K562 (cell line): Measurements from ENCODE around the gene SECISBP2. TPM values are rescaled to one million over a fixed set of nuclear protein-coding genes. Genes with fewer than 3 reads are reported as not detected.

ENCODE experiments used
- ATAC-seq: fragments of 200-7000 bp; cut with Tn5 transposase; 3 replicates; pipeline ENCODE4 v1.9.1; 2020; ENCODE audit warnings: moderate library complexity
- BruUV-seq: library from RNA; stranded (reverse); fragments of 400-500 nt; replicated peaks from 2 replicates; lab custom pipeline; 2021; lab: Mats Ljungman, UMichigan
- CTCF ChIA-PET: fragments of 300-600 bp; formaldehyde crosslinking; extraction: SDS; loops from one replicate; lab custom pipeline; 2021; ENCODE audit warnings: low intra/inter-chr PET ratio; lab: Yijun Ruan, JAX
- POLR2A ChIA-PET: fragments of 300-600, 350-650 bp; sonication (Branson Sonifier 250); formaldehyde crosslinking; extraction: SDS; loops from one replicate; lab custom pipeline; 2021; ENCODE audit warnings: antibody characterized with exemption, inconsistent platforms; lab: Yijun Ruan, JAX
- DNase-seq, 4 experiments: peaks; one replicate each; pipeline versions ENCODE4 v3.0.0 to v3.0.0-alpha.2; 2011 to 2018; ENCODE audit warnings: low spot score in 3 of 4, mixed read lengths in 3 of 4; ENCODE audit errors: extremely low read depth in 1 of 4
- FAIRE-seq: peaks from 2 replicates; lab custom pipeline; 2011; peaks lifted over from hg19 to GRCh38; lab: Jason Lieb, UNC
- H2AFZ ChIP-seq: 2 replicates; pipeline ENCODE4 v1.6.0; 2011; ENCODE audit warnings: low read depth, low read length, control low read depth, inconsistent platforms
- H3K27ac ChIP-seq: fragments of 200-600 bp; 3 replicates; pipeline ENCODE4 v1.8.0; 2011; ENCODE audit warnings: low read depth, mild to moderate bottlenecking, control low read depth, inconsistent platforms, low read length, moderate library complexity, mixed read lengths; ENCODE audit errors: extremely low read depth
- H3K27me3 ChIP-seq, 2 experiments: fragments of 300-600 bp in 1 of 2; 2 replicates in 1 of 2; 3 replicates in 1 of 2; pipeline versions ENCODE4 v1.6.0 to v1.8.0; 2011; ENCODE audit warnings: inconsistent platforms in 2 of 2, low read length in 2 of 2, mild to moderate bottlenecking in 1 of 2, mixed read lengths in 1 of 2, moderate library complexity in 1 of 2; ENCODE audit not compliant: control insufficient read depth in 2 of 2, insufficient read depth in 2 of 2
- H3K36me3 ChIP-seq: fragments of 300-600 bp; 3 replicates; pipeline ENCODE4 v1.8.0; 2011; ENCODE audit warnings: mild to moderate bottlenecking, low read length, inconsistent platforms; ENCODE audit not compliant: control insufficient read depth, insufficient read depth
- H3K4me1 ChIP-seq, 2 experiments: fragments of 200-600 bp in 1 of 2; replicated peaks in 1 of 2; 2 replicates in 1 of 2; 3 replicates in 1 of 2; pipeline versions ENCODE4 v1.5.1 to v1.8.0; 2011; ENCODE audit warnings: inconsistent platforms in 2 of 2, low read length in 2 of 2, mild to moderate bottlenecking in 1 of 2, mixed read lengths in 1 of 2, moderate library complexity in 1 of 2; ENCODE audit not compliant: control insufficient read depth in 2 of 2, insufficient read depth in 2 of 2
- H3K4me2 ChIP-seq: 2 replicates; pipeline ENCODE4 v1.6.1; 2011; ENCODE audit warnings: low read length, control low read depth, inconsistent platforms, mixed read lengths; ENCODE audit not compliant: insufficient read depth
- H3K4me3 ChIP-seq: fragments of 200-600 bp; sonication (generic), shearing (Covaris generic); 2 replicates; pipeline ENCODE4 v1.5.1; 2016; ENCODE audit warnings: control low read depth, inconsistent platforms
- H3K79me2 ChIP-seq: fragments of 200-600 bp; 3 replicates; pipeline ENCODE4 v1.8.0; 2011; ENCODE audit warnings: low read length, inconsistent platforms; ENCODE audit not compliant: control insufficient read depth, insufficient read depth
- H3K9ac ChIP-seq, 2 experiments: 2 replicates each; pipeline versions ENCODE4 v1.6.0 to v1.6.1; 2011; ENCODE audit warnings: low read depth in 2 of 2, low read length in 2 of 2, control low read depth in 1 of 2, inconsistent platforms in 1 of 2, mild to moderate bottlenecking in 1 of 2, mixed read lengths in 1 of 2; ENCODE audit not compliant: insufficient read depth in 1 of 2
- H3K9me1 ChIP-seq: one replicate; pipeline ENCODE4 v1.6.0; 2011; ENCODE audit warnings: inconsistent platforms, mild to moderate bottlenecking, low read length, moderate library complexity; ENCODE audit not compliant: control insufficient read depth, insufficient read depth
- H3K9me3 ChIP-seq: replicated peaks from 2 replicates; pipeline ENCODE4 v1.5.1; 2011; ENCODE audit warnings: low read depth, low read length, inconsistent platforms; ENCODE audit not compliant: control insufficient read depth, insufficient read depth
- H4K20me1 ChIP-seq: replicated peaks from 2 replicates; pipeline ENCODE4 v1.6.1; 2011; ENCODE audit warnings: low read length, inconsistent platforms, mixed read lengths; ENCODE audit not compliant: control insufficient read depth, insufficient read depth
- BDP1 ChIP-seq: IDR thresholded peaks from 3 replicates; pipeline ENCODE4 v1.6.1; 2011; ENCODE audit not compliant: insufficient read length, insufficient read depth
- CREBBP ChIP-seq: IDR thresholded peaks from one replicate; pipeline ENCODE4 v1.6.1; 2012; ENCODE audit warnings: low read depth, mild to moderate bottlenecking, control low read depth, inconsistent platforms, low read length
- GABPA ChIP-seq: fragments of 200-800 bp; sonication (Bioruptor generic); conservative IDR thresholded peaks from 2 replicates; pipeline ENCODE4 v1.6.1; 2016; ENCODE audit warnings: low read depth, missing genetic modification characterization, missing compliant biosample characterization
- PATZ1 ChIP-seq: fragments of 250-450 bp; sonication (Bioruptor Pico); IDR thresholded peaks from 2 replicates; pipeline ENCODE4 v1.5.0; 2020; ENCODE audit warnings: mild to moderate bottlenecking, borderline replicate concordance
- POLR2G ChIP-seq: fragments of 200-400 bp; formaldehyde crosslinking; IDR thresholded peaks from 2 replicates; pipeline ENCODE4 v1.6.1; 2017; ENCODE audit warnings: low read depth, mild to moderate bottlenecking, antibody characterized with exemption, low read length, moderate library complexity
- SFPQ ChIP-seq: fragments of 200-400 bp; formaldehyde crosslinking; IDR thresholded peaks from 2 replicates; pipeline ENCODE4 v1.6.1; 2017; ENCODE audit warnings: mild to moderate bottlenecking, low read depth, low read length, moderate library complexity
- THAP12 ChIP-seq: fragments of 250-450 bp; sonication (Bioruptor Pico); IDR thresholded peaks from 2 replicates; pipeline ENCODE4 v1.9.0; 2021; ENCODE audit warnings: mild to moderate bottlenecking, inconsistent platforms
- ZNF165 ChIP-seq: fragments of 250-450 bp; sonication (Bioruptor Pico); IDR thresholded peaks from 2 replicates; pipeline ENCODE4 v1.4.0; 2020; ENCODE audit warnings: borderline replicate concordance
- WGBS: fragments of 100-300 bp; shearing (Covaris generic); methylation state at CpG from one replicate; pipeline ENCODE4 v1.1.6; 2016; ENCODE audit warnings: low coverage, mixed read lengths; ENCODE audit not compliant: insufficient coverage; ENCODE audit errors: missing lambda C conversion rate; 5-methylcytosine and 5-hydroxymethylcytosine counted together
- in situ Hi-C: fragments of 300-500 bp; cut with MboI; formaldehyde crosslinking; loops from 4 replicates; pipeline ENCODE4 v1.15.0; 2018; ENCODE audit warnings: inconsistent platforms, mixed read lengths
- intact Hi-C: fragments of 100-400 bp; cut with micrococcal nuclease; formaldehyde crosslinking; loops from 2 replicates; pipeline ENCODE4 v1.14.2; 2022
- polyA plus RNA-seq, 8 experiments: library from polyadenylated mRNA; depleted of rRNA in 4 of 8; stranded (reverse) in 5 of 8; unstranded in 3 of 8; fragments of >200 nt; fragmentation: Nextera tagmentation in 2 of 8; fragmentation: Illumina TruSeq in 1 of 8; extraction: Ambion mirVana in 2 of 8; extraction: Trizol in 1 of 8; gene quantifications; 2 replicates each; pipeline versions ENCODE4 v1.2.1 to v1.2.3, GENCODE V29; 2011 to 2014; ENCODE audit warnings: inconsistent platforms in 1 of 8, missing spikeins in 1 of 8
- total RNA-seq, 7 experiments: library from RNA; depleted of rRNA in 6 of 7; stranded (reverse); fragments of >200 nt in 6 of 7; fragmentation: Illumina TruSeq in 2 of 7; extraction: Trizol in 2 of 7; gene quantifications; 2 replicates each; pipeline versions ENCODE4 v1.2.1 to v1.2.3, GENCODE V29; 2011 to 2021; ENCODE audit warnings: low replicate concordance in 1 of 7

Gene SECISBP2
- total and polyA plus RNA-seq, 9 of the 15 experiments (the other 6 are each of a cell fraction or from before 2014, with no cell fraction given), result 3.2 to 41.6 (median 26.1) TPM

GRCh38 chr9:89364666-89365531 is 46.6 kb downstream of the SECISBP2 start:
- FAIRE-seq, result no peak
- CTCF ChIA-PET, result no interaction called here
- H3K79me2 ChIP-seq, result no peaks in the 10 kb centered on the region
- peaks cover 0 to 13% of the 10 kb centered on the region in 2 experiments; a peak in 1 of 5 replicates for H3K27me3 ChIP-seq
- no peaks in the 10 kb centered on the region for H4K20me1 ChIP-seq
- no peaks in the 10 kb centered on the region for H3K9me3 ChIP-seq
- H3K4me3 ChIP-seq, result no peak overlapping the region
- no peak overlapping the region for H3K9ac ChIP-seq
- TF ChIP-seq POLR2G (peak; percentile 5), PATZ1 (CRISPR knock-in tag) (no peak), CREBBP (no peak), BDP1 (no peak), SFPQ (no peak), THAP12 (CRISPR knock-in tag) (no peak), ZNF165 (CRISPR knock-in tag) (no peak), GABPA (tag) (no peak)
- in situ Hi-C loops (no loop called here), intact Hi-C loops (no loop called here)
- no peak overlapping the region for H2AFZ ChIP-seq
- H3K9me1 ChIP-seq, result no peaks in the 10 kb centered on the region
- no TSS peak for BruUV-seq
- 26% methylated on average over 8 of the region's 17 CpGs for WGBS
- no peak overlapping the region for H3K27ac ChIP-seq
- POLR2A ChIA-PET, result interaction anchor here (0.7 kb wide), 1 partner anchor 8 kb away, joined by 4 read pairs; no protein-coding TSS in a partner anchor
- no peaks in the 10 kb centered on the region; a peak in 1 of 5 replicates for H3K4me1 ChIP-seq
- no peak for DNase-seq
- H3K36me3 ChIP-seq, result peaks cover 19% of the 10 kb centered on the region; the same call in 2 of the 3 replicates
- peak; percentile 12; the same call in 2 of the 3 replicates for ATAC-seq
- no peak overlapping the region for H3K4me2 ChIP-seq
